Activated CD4-positive, alpha-beta T cell treated with anti-CD3 and anti-CD28 coated beads, Interleukin-2, amount 10 ng/mL, durations not matched to agents 7 days and 5 days (primary cell): ENCODE data around the gene CLEC20A. TPM values are rescaled to one million over a fixed set of nuclear protein-coding genes. Genes with fewer than 3 reads are reported as not detected.

Experiments
- CTCF ChIA-PET: fragments of 350-600 bp; sonication (Branson Sonifier 250); formaldehyde crosslinking; loops from one replicate; lab custom pipeline; 2021; ENCODE audit warnings: antibody characterized with exemption; lab: Charles Lee
- POLR2A ChIA-PET: fragments of 350-600 bp; sonication (Branson Sonifier 250); formaldehyde crosslinking; loops from one replicate; lab custom pipeline; 2021; ENCODE audit warnings: antibody characterized with exemption; lab: Charles Lee
- DNase-seq: peaks from one replicate; pipeline ENCODE4 v3.0.0-alpha.2; 2020
- H3K27ac Mint-ChIP-seq: one replicate; pipeline ENCODE4 v1.8.0; 2021; ENCODE audit warnings: mild to moderate bottlenecking, moderate library complexity, mixed read lengths
- H3K27me3 Mint-ChIP-seq: one replicate; pipeline ENCODE4 v1.8.0; 2021; ENCODE audit warnings: mixed read lengths
- H3K36me3 Mint-ChIP-seq: one replicate; pipeline ENCODE4 v1.8.0; 2021; ENCODE audit warnings: low read depth, mixed read lengths
- H3K4me1 Mint-ChIP-seq: one replicate; pipeline ENCODE4 v1.8.0; 2021; ENCODE audit warnings: mixed read lengths
- H3K4me3 Mint-ChIP-seq: one replicate; pipeline ENCODE4 v1.8.0; 2021; ENCODE audit warnings: mild to moderate bottlenecking, moderate library complexity, mixed read lengths
- H3K9me3 Mint-ChIP-seq: one replicate; pipeline ENCODE4 v1.8.0; 2021; ENCODE audit warnings: mixed read lengths
- total RNA-seq, 2 experiments: library from RNA; stranded (reverse); gene quantifications; one replicate each; pipeline ENCODE4 v1.2.3, GENCODE V29; 2021

The CLEC20A gene
- total RNA-seq, 2 experiments from 2014 or later, result not detected

DNA sequence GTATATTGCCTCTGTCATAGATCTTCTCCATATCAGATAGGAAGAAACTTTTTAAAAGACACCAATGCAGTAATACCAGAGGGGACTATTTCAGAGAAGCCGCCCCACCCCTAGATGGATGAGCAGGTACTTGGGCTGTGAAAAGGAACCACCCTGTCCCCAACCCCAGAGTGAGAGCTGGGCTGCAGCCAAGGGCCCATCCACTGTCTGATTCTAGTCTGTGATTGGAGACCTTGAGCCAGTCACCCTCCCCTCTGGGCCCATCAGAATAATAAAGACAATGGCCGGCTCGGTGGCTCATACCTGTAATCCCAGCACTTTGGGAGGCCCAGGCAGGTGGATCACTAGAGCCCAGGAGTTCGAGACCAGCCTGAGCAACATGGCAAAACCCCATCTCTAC lies 5.0 kb downstream of the CLEC20A start:
- Mint-ChIP-seq H3K4me1 (no peaks in the 10 kb centered on the region), H3K36me3 (no peaks in the 10 kb centered on the region), H3K27ac (no peak overlapping the region), H3K4me3 (no peak overlapping the region), H3K27me3 (peaks cover 4% of the 10 kb centered on the region), H3K9me3 (no peaks in the 10 kb centered on the region)
- ChIA-PET POLR2A (no interaction called here), CTCF (no interaction called here)
- no peak for DNase-seq

DNA sequence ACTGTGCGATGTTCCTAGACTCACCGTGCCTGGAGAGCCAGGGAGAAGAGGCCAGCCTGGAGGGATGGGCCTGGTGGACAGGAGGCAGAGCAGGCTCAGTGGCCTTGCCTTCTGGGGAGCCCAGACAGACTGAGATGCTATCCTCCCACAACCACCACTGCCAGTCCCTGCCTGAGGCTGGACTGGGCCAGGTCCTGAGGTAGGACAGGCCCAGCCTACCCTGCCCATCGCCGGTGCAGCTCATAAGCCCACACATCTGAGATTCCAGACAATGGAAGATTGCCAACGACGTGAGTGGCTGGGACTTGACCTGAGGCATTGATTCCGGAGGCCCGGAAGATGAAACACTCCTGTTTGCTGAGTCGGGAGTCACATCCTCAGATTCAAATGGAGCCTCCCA lies 5.8 kb downstream of the CLEC20A start:
- ChIA-PET POLR2A (no interaction called here), CTCF (no interaction called here)
- no peak for DNase-seq
- H3K36me3 Mint-ChIP-seq, result no peaks in the 10 kb centered on the region
- peaks cover 4% of the 10 kb centered on the region for H3K27me3 Mint-ChIP-seq
- H3K4me3 Mint-ChIP-seq, result no peak overlapping the region
- H3K9me3 Mint-ChIP-seq, result no peaks in the 10 kb centered on the region
- H3K27ac Mint-ChIP-seq, result no peak overlapping the region
- no peaks in the 10 kb centered on the region for H3K4me1 Mint-ChIP-seq

DNA sequence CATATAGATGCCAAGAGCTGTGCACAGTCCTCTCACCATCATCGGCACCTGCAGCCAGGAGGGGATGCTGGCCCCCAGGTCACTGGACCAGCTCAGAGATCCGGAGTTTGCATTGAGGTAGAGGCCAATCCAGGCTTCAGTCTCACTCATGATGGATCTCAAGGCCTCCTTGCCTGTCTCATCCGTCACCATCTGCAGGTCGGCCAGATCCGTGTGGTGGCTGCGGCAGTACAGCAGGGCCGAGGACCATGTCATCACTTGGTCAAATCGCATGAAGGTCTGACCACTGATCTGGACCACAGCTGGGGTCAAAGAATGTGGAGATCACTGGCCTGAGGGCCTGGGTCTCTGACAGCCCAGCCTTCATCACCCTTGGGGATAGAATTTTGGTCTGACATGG lies 6.6 kb downstream of the CLEC20A start:
- no peak overlapping the region for H3K4me3 Mint-ChIP-seq
- peaks cover 11% of the 10 kb centered on the region for H3K27me3 Mint-ChIP-seq
- H3K9me3 Mint-ChIP-seq, result no peaks in the 10 kb centered on the region
- ChIA-PET POLR2A (no interaction called here), CTCF (no interaction called here)
- no peak for DNase-seq
- no peak overlapping the region for H3K27ac Mint-ChIP-seq
- no peaks in the 10 kb centered on the region for H3K4me1 Mint-ChIP-seq
- H3K36me3 Mint-ChIP-seq, result no peaks in the 10 kb centered on the region

DNA sequence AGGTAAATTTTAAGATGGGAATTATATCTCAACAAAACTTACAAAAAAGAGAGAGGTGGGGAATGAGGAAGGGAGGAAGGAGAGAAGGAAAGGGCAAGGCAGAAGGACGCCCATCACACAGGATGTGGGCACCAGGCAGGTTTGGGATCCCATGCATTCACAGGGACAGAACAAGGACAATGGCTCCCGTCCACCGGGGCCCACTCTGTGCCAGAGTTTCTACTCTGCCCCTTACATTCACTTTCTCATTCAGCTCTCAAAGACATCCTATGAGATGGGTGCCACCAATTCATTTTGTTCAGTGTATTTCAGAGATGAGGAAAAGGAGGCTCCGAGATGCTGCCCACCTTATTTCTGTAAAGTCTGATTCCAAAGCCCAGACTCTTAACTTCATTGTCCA lies 7.4 kb downstream of the CLEC20A start:
- H3K4me3 Mint-ChIP-seq, result no peak overlapping the region
- H3K27ac Mint-ChIP-seq, result no peak overlapping the region
- DNase-seq, result no peak
- H3K36me3 Mint-ChIP-seq, result no peaks in the 10 kb centered on the region
- peaks cover 11% of the 10 kb centered on the region for H3K27me3 Mint-ChIP-seq
- ChIA-PET POLR2A (no interaction called here), CTCF (no interaction called here)
- no peaks in the 10 kb centered on the region for H3K4me1 Mint-ChIP-seq
- H3K9me3 Mint-ChIP-seq, result no peaks in the 10 kb centered on the region

DNA sequence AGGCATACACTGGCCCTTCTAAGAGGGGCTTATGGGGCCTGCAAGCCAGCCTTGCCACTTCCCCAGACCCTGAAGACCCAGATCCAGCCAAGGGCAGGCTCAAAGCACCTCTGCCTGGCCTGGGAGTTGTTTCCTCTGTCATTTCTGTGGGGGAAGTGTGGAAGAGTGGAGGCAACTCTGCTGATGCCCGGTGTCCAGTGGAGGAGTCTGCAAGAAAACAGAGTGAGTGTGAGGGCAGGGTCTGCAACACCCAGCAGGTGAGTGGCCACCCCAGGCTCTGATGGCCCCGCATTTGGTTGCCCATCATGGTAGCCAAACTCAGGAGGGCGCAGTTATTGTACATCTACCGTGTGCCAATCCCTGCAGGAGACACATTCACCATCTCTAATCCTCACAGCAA lies 8.4 kb downstream of the CLEC20A start:
- Mint-ChIP-seq H3K27ac (no peak overlapping the region), H3K27me3 (peaks cover 11% of the 10 kb centered on the region), H3K4me3 (no peak overlapping the region), H3K9me3 (no peaks in the 10 kb centered on the region), H3K36me3 (no peaks in the 10 kb centered on the region), H3K4me1 (no peaks in the 10 kb centered on the region)
- DNase-seq, result no peak
- ChIA-PET CTCF (interaction anchor here (0.8 to 1.4 kb wide), 2 partner anchors 13 to 17 kb away, joined by 3 to 4 read pairs; no protein-coding TSS in a partner anchor), POLR2A (no interaction called here)

DNA sequence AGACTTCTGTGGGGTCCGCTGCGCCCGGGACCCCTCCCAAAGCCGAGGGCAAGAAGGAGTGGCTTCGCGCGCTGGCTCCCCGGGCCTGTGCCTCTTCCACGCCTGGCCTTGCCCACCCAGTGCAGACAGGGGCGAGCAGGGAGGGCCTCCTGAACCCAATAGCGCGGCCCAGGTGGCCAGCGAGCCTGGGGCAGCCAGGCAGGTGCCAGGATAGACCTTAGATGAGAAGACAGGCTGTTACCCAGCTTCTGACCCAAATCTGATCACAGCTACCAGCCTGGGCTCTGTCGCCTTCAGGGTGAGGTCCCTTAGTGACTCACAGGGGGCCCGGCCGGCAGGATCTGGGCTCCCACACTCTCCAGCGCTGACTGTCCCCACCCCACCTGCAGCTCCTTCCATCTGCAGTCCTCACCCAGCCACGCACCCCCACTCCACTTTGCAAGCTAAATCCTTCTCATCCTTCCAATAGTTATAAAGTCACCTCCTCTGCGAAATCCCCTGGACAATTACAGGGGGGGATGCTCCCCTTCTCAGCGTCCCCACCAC lies 9.6 kb downstream of the CLEC20A start:
- Mint-ChIP-seq H3K4me3 (no peak overlapping the region), H3K36me3 (no peaks in the 10 kb centered on the region), H3K27me3 (peaks cover 11% of the 10 kb centered on the region), H3K4me1 (no peaks in the 10 kb centered on the region), H3K27ac (no peak overlapping the region), H3K9me3 (no peaks in the 10 kb centered on the region)
- ChIA-PET CTCF (interaction anchor here (1.4 kb wide), 1 partner anchor 19 kb away, joined by 3 read pairs; no protein-coding TSS in a partner anchor), POLR2A (no interaction called here)
- DNase-seq, result no peak

DNA sequence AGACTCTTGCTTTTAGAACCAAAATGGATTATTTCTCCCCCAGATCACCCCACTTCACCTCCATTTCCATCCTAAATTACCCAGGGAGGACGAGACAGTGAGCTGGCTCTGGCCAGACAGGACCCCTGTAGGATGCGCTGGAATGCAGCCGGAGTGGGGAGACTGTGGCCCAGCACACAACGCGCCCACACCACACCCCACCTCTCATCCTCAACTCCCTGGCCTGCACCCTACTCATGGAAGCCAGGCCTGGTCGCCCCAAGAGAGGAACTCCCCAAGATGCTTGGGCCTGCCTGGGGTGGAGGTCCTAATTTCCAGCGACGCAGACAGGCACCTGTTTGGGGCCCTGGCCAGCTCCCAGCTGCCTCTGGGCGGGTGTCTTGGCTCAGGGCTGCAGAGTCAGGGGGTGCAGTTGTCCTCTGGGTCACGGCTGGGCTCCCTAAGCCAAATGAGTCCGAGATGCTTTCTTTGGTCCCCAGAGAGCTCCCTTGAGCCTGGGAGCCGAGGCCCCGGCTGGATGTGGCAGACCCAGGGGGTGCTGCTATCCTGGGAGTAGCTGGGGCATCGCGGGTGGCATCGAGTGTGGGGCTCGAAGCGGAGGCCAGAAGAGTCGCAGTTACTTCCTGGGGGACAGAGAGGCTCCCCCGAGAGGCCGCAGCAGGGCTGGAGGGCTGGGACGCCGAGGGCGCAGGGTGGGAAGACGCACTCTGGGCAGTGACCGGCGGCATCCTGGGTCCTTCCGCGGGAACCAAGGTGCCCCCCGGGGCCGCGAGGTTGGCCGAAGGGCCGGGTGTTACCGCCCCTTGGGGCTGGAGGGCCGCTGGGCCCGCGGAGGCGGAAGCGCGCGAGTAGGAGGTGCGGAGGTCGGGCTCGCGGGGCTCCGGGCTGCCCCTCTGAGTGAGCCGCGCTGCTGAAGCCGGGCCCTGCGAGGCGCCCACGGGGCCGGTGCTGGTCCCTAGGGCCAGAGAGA lies 10.4 kb downstream of the CLEC20A start:
- H3K27ac Mint-ChIP-seq, result no peak overlapping the region
- ChIA-PET POLR2A (no interaction called here), CTCF (no interaction called here)
- no peaks in the 10 kb centered on the region for H3K4me1 Mint-ChIP-seq
- DNase-seq, result no peak
- H3K36me3 Mint-ChIP-seq, result no peaks in the 10 kb centered on the region
- H3K27me3 Mint-ChIP-seq, result peaks cover 11% of the 10 kb centered on the region
- H3K4me3 Mint-ChIP-seq, result no peak overlapping the region
- no peaks in the 10 kb centered on the region for H3K9me3 Mint-ChIP-seq

DNA sequence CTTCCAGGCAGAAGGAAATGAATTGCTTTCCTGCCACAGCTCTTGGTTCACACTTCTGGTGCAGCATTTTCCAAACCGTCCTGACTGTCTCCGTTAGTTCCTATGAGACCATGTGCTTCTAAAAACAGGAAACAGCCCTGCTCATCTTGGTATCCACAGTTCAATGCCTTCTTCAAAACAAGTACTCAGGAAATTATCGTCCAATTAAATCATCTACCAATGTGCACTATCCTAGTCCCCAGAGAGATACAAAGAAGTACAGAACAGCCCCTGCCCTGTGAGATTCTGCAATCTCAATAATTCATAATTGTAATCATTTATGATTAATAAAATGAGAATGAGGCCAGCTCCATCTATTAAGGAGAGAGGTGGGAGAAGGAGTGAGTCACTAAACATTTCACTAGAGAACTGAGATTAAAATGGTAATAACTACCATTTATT lies 11.2 kb downstream of the CLEC20A start:
- POLR2A ChIA-PET, result no interaction called here
- Mint-ChIP-seq H3K4me3 (no peak overlapping the region), H3K27me3 (peaks cover 11% of the 10 kb centered on the region), H3K4me1 (no peaks in the 10 kb centered on the region), H3K9me3 (no peaks in the 10 kb centered on the region), H3K27ac (no peak overlapping the region), H3K36me3 (no peaks in the 10 kb centered on the region)
- CTCF ChIA-PET, result no interaction called here
- DNase-seq, result no peak

DNA sequence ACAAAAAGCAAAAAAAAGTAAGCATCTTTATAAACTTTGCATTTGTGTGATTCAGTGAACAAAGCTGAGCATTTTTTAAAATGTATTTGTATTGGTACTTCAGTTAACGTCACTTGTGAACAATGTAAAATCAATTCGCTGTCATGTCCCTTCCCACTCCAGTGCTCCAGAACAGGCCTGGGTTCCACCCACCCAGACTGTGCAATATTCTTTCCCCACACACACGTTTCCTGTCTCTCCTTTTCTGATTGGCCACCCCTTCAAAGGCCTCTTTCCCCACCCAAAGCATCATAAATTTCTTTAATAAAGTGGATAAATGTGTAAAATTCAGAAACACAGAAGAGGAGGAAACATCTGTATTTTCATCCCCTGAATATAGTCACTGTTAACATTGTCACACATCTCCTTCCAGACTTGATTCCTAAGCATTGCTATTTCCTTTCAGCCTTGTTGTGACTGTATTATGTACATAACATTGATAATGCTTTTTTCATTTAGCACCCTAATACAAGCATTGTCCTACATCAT lies 12.0 kb downstream of the CLEC20A start:
- Mint-ChIP-seq H3K4me1 (no peaks in the 10 kb centered on the region), H3K27me3 (peaks cover 11% of the 10 kb centered on the region), H3K4me3 (no peak overlapping the region), H3K27ac (no peak overlapping the region), H3K36me3 (no peaks in the 10 kb centered on the region), H3K9me3 (no peaks in the 10 kb centered on the region)
- CTCF ChIA-PET, result interaction anchor here (0.6 kb wide), 1 partner anchor 255 kb away, joined by 3 read pairs; no protein-coding TSS in a partner anchor
- no peak for DNase-seq
- POLR2A ChIA-PET, result no interaction called here

DNA sequence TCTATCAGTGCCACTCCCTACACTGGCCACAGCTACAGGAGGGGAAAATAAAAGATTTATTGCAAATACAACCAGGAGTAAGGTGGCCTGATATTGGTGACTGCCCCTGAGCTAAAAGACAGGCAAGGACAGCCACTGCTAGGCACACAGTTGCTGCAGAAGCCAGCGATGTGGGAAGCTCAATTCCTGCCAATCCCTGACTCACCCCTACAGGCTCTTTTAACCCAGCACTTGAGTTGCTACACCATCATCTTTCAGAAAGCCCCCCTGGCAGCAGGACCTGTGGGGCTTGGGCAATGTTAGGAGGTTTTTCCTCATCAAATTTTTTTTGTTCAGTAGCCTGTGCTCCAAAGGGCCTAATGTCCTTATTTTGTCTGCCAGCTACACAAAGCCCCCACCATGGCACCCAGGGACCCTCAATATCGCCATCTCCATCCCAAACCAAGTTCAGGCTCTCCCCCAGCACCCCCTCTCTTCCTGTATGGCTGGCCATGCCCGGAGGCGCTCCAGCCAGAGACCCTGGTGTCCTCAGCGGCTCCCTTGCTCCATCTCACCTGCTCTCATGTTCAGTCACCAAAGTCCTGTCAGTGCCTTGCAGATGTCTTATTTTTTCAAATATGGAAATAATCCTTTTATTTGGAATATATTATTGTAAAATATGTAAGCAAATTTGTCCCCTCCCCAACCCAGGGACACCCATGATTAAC lies 13.4 kb downstream of the CLEC20A start:
- H3K4me3 Mint-ChIP-seq, result no peak overlapping the region
- no peak overlapping the region for H3K27ac Mint-ChIP-seq
- no peaks in the 10 kb centered on the region for H3K4me1 Mint-ChIP-seq
- no peaks in the 10 kb centered on the region for H3K9me3 Mint-ChIP-seq
- CTCF ChIA-PET, result no interaction called here
- POLR2A ChIA-PET, result no interaction called here
- H3K27me3 Mint-ChIP-seq, result peaks cover 11% of the 10 kb centered on the region
- H3K36me3 Mint-ChIP-seq, result no peaks in the 10 kb centered on the region
- no peak for DNase-seq

DNA sequence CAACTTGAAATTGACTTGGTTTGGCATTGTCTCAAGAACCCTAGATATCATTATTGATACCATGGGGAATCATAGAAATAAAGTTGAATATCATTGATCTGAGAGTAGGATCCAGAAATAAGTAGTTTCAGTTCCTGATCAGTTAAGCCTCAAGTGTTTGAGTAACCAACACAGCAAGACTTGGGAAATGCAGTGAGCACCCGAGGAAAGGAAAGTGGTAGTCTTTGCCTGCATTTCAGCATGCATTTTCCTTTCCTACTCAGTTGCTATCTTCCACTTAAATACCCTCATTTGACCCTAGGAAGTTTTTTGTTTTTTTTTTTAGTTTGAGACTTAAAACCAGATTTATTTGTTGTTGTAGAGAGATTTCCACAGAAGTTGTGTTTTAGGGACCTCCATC lies 18.9 kb downstream of the CLEC20A start:
- H3K4me1 Mint-ChIP-seq, result no peaks in the 10 kb centered on the region
- H3K9me3 Mint-ChIP-seq, result no peaks in the 10 kb centered on the region
- ChIA-PET POLR2A (no interaction called here), CTCF (no interaction called here)
- no peak overlapping the region for H3K27ac Mint-ChIP-seq
- no peaks in the 10 kb centered on the region for H3K36me3 Mint-ChIP-seq
- no peak for DNase-seq
- H3K4me3 Mint-ChIP-seq, result no peak overlapping the region
- peaks cover 22% of the 10 kb centered on the region for H3K27me3 Mint-ChIP-seq

DNA sequence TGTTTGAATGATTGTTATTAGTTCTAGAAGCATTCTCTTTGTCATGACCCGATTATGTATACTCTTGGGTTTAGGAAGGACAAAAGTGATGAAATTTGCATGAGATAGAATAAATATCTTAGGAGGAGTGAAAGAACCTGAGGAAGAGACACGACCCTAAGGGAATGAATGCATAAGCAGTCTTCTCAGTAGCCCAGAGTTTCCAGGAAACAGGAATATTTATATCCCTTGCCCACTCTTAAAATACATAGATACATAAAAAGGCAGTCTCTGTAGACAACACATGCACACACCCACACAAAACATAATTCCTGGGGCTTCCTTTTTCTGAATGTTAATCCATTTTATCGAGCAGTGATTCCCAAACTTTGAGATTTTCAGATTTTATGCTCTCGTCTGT lies 19.4 kb downstream of the CLEC20A start:
- no peak overlapping the region for H3K4me3 Mint-ChIP-seq
- DNase-seq, result no peak
- H3K27me3 Mint-ChIP-seq, result peaks cover 27% of the 10 kb centered on the region
- H3K9me3 Mint-ChIP-seq, result no peaks in the 10 kb centered on the region
- CTCF ChIA-PET, result no interaction called here
- H3K27ac Mint-ChIP-seq, result no peak overlapping the region
- no peaks in the 10 kb centered on the region for H3K4me1 Mint-ChIP-seq
- POLR2A ChIA-PET, result no interaction called here
- H3K36me3 Mint-ChIP-seq, result no peaks in the 10 kb centered on the region

DNA sequence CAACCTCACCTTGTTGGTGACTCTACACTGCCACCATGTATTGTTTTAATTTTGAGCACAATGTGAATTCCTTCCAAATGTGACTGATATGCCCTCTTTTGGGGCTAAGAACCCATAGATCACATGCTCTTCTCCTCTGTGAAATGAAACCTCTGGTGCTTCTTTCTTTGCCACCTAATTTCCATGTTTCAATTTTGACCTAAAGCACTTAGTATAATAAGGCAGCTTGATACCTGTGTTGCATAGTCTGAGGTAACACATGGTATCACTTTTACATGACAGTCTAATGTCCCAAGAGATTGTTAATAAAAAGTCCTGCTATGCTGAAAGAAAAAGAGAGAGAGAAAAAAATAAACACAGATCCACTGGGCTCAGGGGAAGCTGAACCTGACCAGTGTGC lies 24.2 kb downstream of the CLEC20A start:
- no peaks in the 10 kb centered on the region for H3K4me1 Mint-ChIP-seq
- no peaks in the 10 kb centered on the region for H3K36me3 Mint-ChIP-seq
- H3K27ac Mint-ChIP-seq, result no peak overlapping the region
- H3K9me3 Mint-ChIP-seq, result no peaks in the 10 kb centered on the region
- CTCF ChIA-PET, result no interaction called here
- DNase-seq, result no peak
- POLR2A ChIA-PET, result no interaction called here
- peaks cover 30% of the 10 kb centered on the region for H3K27me3 Mint-ChIP-seq
- no peak overlapping the region for H3K4me3 Mint-ChIP-seq
